Lower leg skin (tissue), 4 donors: ENCODE results near the gene CIPC. TPM values are rescaled to one million over a fixed set of nuclear protein-coding genes. Genes with fewer than 3 reads are reported as not detected.

Source experiments
- DNase-seq, 2 donors: peaks; one replicate each; pipeline ENCODE4 v3.0.0-alpha.2; 2019; ENCODE audit warnings: low spot score in 2 of 2
- H3K4me3 ChIP-seq: fragments of 200-600 bp; sonication (generic); 2 replicates; pipeline ENCODE4 v1.5.1; 2017; ENCODE audit warnings: mild to moderate bottlenecking, low read depth; ENCODE audit not compliant: poor library complexity, severe bottlenecking
- CTCF ChIP-seq, 3 donors: fragments of 450-650 bp; IDR thresholded peaks; one replicate each; pipeline ENCODE4 v1.5.1; 2016; ENCODE audit warnings: antibody characterized with exemption in 3 of 3, mild to moderate bottlenecking in 3 of 3, moderate library complexity in 2 of 3
- POLR2A ChIP-seq, 2 donors: fragments of 450-650 bp; IDR thresholded peaks; one replicate each; pipeline ENCODE4 v1.6.1; 2016 to 2017; ENCODE audit warnings: antibody characterized with exemption in 2 of 2, mild to moderate bottlenecking in 1 of 2, moderate library complexity in 1 of 2
- WGBS, 2 donors: methylation state at CpG; one replicate each; pipeline ENCODE4 v1.1.5; 2018; 5-methylcytosine and 5-hydroxymethylcytosine counted together
- intact Hi-C: fragments of 100-400 bp; cut with DNase I; formaldehyde crosslinking; loops from one replicate; pipeline ENCODE4 v1.15.0; 2023; ENCODE audit warnings: low total_unique reads
- total RNA-seq, 4 donors: library from RNA; depleted of rRNA; stranded (reverse); fragments of >200 nt; gene quantifications; one replicate each; pipeline ENCODE4 v1.1.0, GENCODE V29; 2016

Gene CIPC
- total RNA-seq, 4 donors from 2014 or later = 36.6 to 60.0 (median 52.1) TPM

GRCh38 chr14:77091518-77091917 lies 6.5 kb upstream of the CIPC start:
- intact Hi-C loops = no loop called here
- DNase-seq = no peak
- no peak for TF ChIP-seq POLR2A (IDR thresholded peaks at IDR 0.05)
- TF ChIP-seq CTCF (IDR thresholded peaks at IDR 0.05) = no peak
- H3K4me3 ChIP-seq = no peak overlapping the region

- intact Hi-C loops = no loop called here
- DNase-seq = no peak
- H3K4me3 ChIP-seq = no peak overlapping the region
- TF ChIP-seq POLR2A (IDR thresholded peaks at IDR 0.05) (no peak), CTCF (IDR thresholded peaks at IDR 0.05) (no peak)
- 81 to 91% methylated on average over 3 of the region's 3 CpGs for WGBS, 2 donors
These were observed 5.4 kb upstream of the CIPC start for GRCh38 chr14:77092676-77093075.

GRCh38 chr14:77094672-77095284 lies 3.3 kb upstream of the CIPC start:
- intact Hi-C loops = no loop called here
- peak in 1 of 3 donors; percentile 57 for TF ChIP-seq CTCF (IDR thresholded peaks at IDR 0.05)
- no peak for TF ChIP-seq POLR2A (IDR thresholded peaks at IDR 0.05)
- DNase-seq = peak; percentile 78 to 95
- 19 to 20% methylated on average over 8 of the region's 8 CpGs for WGBS, 2 donors
- H3K4me3 ChIP-seq = no peak overlapping the region

- TF ChIP-seq CTCF (IDR thresholded peaks at IDR 0.05) (no peak), POLR2A (IDR thresholded peaks at IDR 0.05) (no peak)
- 3% methylated on average over 20 of the region's 20 CpGs for WGBS, 2 donors
- intact Hi-C loops = no loop called here
- no peak overlapping the region for H3K4me3 ChIP-seq
- no peak for DNase-seq
These were observed 905 bp upstream of the CIPC start for GRCh38 chr14:77097006-77097699.

GRCh38 chr14:77098529-77099353 lies 683 bp downstream of the CIPC start:
- WGBS, 2 donors = 3 to 6% methylated on average over 21 to 23 of the region's 23 CpGs
- H3K4me3 ChIP-seq = peak overlapping the region; percentile 92
- TF ChIP-seq POLR2A (IDR thresholded peaks at IDR 0.05) (no peak), CTCF (IDR thresholded peaks at IDR 0.05) (no peak)
- intact Hi-C loops = no loop called here
- DNase-seq = peak; percentile 72 to 93
